PC-3 (cell line): Measurements from ENCODE around the gene MAP1LC3B. TPM values are rescaled to one million over a fixed set of nuclear protein-coding genes. Genes with fewer than 3 reads are reported as not detected.

Source experiments
- ATAC-seq: fragments of 200-7000 bp; cut with Tn5 transposase; 2 replicates; pipeline ENCODE4 v1.9.1; 2020; ENCODE audit warnings: mild to moderate bottlenecking, moderate library complexity
- BruUV-seq: library from RNA; stranded (reverse); fragments of 400-500 nt; replicated peaks from 2 replicates; lab custom pipeline; 2021; lab: Mats Ljungman, UMichigan
- CTCF ChIA-PET: fragments of 300-600 bp; sonication (Branson Sonifier 250); formaldehyde crosslinking; loops from one replicate; lab custom pipeline; 2022; ENCODE audit warnings: antibody characterized with exemption; lab: Charles Lee
- POLR2A ChIA-PET: fragments of 300-600 bp; sonication (Branson Sonifier 250); formaldehyde crosslinking; loops from one replicate; lab custom pipeline; 2022; ENCODE audit warnings: antibody characterized with exemption; ENCODE audit not compliant: unreplicated experiment; lab: Charles Lee
- DNase-seq: peaks from one replicate; pipeline ENCODE4 v3.0.0-alpha.2; 2015
- H2AFZ ChIP-seq: fragments of 300-600 bp; sonication (generic); 2 replicates; pipeline ENCODE4 v1.6.0; 2016; ENCODE audit warnings: antibody characterized with exemption, low read length
- H3F3A ChIP-seq: fragments of 300-600 bp; sonication (generic); one replicate; pipeline ENCODE4 v1.6.0; 2017; ENCODE audit warnings: antibody characterized with exemption, low read length, control low read depth, mild to moderate bottlenecking; ENCODE audit not compliant: unreplicated experiment
- H3K27ac ChIP-seq: fragments of 300-600 bp; sonication (generic); 2 replicates; pipeline ENCODE4 v1.5.1; 2016; ENCODE audit warnings: mild to moderate bottlenecking, low read length
- H3K27me3 ChIP-seq: fragments of 300-600 bp; sonication (generic); 2 replicates; pipeline ENCODE4 v1.6.1; 2016; ENCODE audit warnings: low read length, mixed read lengths
- H3K36me3 ChIP-seq: fragments of 300-600 bp; sonication (generic); 2 replicates; pipeline ENCODE4 v1.6.1; 2016; ENCODE audit warnings: low read depth, mixed run types, low read length, mixed read lengths
- H3K4me1 ChIP-seq: fragments of 300-600 bp; sonication (generic); 2 replicates; pipeline ENCODE4 v1.5.1; 2016; ENCODE audit warnings: low read length; ENCODE audit not compliant: insufficient read depth
- H3K4me2 ChIP-seq: fragments of 300-600 bp; sonication (generic); 2 replicates; pipeline ENCODE4 v1.6.0; 2016; ENCODE audit warnings: low read length
- H3K4me3 ChIP-seq: fragments of 300-600 bp; sonication (generic); 2 replicates; pipeline ENCODE4 v1.5.1; 2016; ENCODE audit warnings: mild to moderate bottlenecking, low read length, mixed read lengths
- H3K79me2 ChIP-seq: fragments of 300-600 bp; sonication (generic); 2 replicates; pipeline ENCODE4 v1.6.1; 2017; ENCODE audit warnings: low read length, mixed read lengths
- H3K9ac ChIP-seq: fragments of 300-600 bp; sonication (generic); 2 replicates; pipeline ENCODE4 v1.6.0; 2016; ENCODE audit warnings: mild to moderate bottlenecking, low read length
- H3K9me2 ChIP-seq: fragments of 300-600 bp; sonication (generic); replicated peaks from 2 replicates; pipeline ENCODE4 v1.6.1; 2016; ENCODE audit warnings: mixed run types, low read length, mixed read lengths
- H3K9me3 ChIP-seq: fragments of 300-600 bp; sonication (generic); 2 replicates; pipeline ENCODE4 v1.6.1; 2016; ENCODE audit warnings: low read length, mixed read lengths
- H4K20me1 ChIP-seq: fragments of 300-600 bp; sonication (generic); 2 replicates; pipeline ENCODE4 v1.6.1; 2016; ENCODE audit warnings: low read length, mixed read lengths
- EZH2 ChIP-seq: fragments of 300-600 bp; sonication (generic); IDR thresholded peaks from one replicate; pipeline ENCODE4 v1.6.1; 2017; ENCODE audit warnings: antibody characterized with exemption, mild to moderate bottlenecking, low read length; ENCODE audit not compliant: unreplicated experiment
- EZH2phosphoT487 ChIP-seq: fragments of 300-600 bp; sonication (generic); IDR thresholded peaks from 2 replicates; pipeline ENCODE4 v1.6.1; 2018; ENCODE audit warnings: mild to moderate bottlenecking, antibody characterized with exemption, low read length, borderline replicate concordance
- intact Hi-C: fragments of 100-400 bp; cut with micrococcal nuclease; formaldehyde crosslinking; loops from 2 replicates; pipeline ENCODE4 v1.9.0; 2023
- total RNA-seq: library from RNA; depleted of rRNA; stranded (reverse); fragments of >200 nt; gene quantifications from 2 replicates; pipeline ENCODE4 v1.2.3, GENCODE V29; 2014
- TF ChIP-seq, protein P1 (sequence below): fragments of 300-600 bp; sonication (generic); conservative IDR thresholded peaks from 2 replicates; pipeline ENCODE4 v1.5.1; 2017; ENCODE audit warnings: antibody characterized with exemption, low read depth, mild to moderate bottlenecking, low read length

Gene MAP1LC3B
- total RNA-seq, 1 experiment from 2014 or later = 11.9 TPM

DNA sequence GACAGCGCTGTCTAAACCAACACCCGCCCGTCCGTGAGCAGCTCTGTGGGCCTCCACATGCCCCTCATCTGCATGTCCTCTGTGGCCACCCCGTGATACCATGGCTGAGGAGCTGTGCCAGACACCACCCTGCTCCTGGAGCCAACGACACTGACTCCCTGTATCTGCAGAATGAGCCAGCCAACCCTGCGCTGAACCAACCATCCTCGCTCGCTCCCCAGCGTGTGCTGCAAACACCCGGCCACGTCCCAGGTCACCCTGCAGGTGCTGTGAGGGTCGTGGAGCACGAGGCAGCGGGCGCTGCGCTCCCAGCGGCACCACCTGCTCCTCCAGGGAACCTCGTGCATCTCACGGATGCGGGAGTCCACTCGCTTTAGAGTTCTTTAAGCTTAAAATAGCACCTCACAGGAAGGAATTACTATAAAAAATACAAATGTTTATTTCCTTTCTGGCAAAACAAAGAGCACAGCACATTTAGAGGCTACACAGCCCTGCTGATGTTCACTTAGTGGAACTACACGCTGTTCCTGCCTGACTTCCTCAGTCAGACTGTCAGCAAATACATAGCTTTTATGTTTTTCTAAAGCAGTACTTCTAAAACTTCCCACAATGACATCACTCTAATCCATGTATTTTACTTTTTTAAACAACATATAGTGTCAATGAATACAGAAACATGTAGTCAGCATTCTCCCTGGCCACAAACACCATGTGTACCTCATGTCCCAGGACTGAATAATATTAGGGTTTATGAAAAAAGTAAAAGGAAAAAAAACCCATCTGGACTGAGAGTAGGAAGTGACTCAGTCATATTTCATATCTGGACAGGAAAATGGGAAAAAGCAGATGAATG, 43.5 kb downstream of the MAP1LC3B start:
- Histone ChIP-seq H3K27ac (peak overlapping the region; percentile 43; the same call in 1 of the 2 replicates), H3K4me2 (peak overlapping the region; percentile 61), H4K20me1 (0 out of 2 replicates have a peak, but pooled peaks cover 3% of the 10 kb centered on the region), H3K9me3 (no peaks in the 10 kb centered on the region), H2AFZ (no peak overlapping the region), H3K4me1 (peaks cover 32% of the 10 kb centered on the region), H3K4me3 (peak overlapping the region; percentile 13; the same call in 1 of the 2 replicates), H3K79me2 (peaks cover 7% of the 10 kb centered on the region; the same call in 1 of the 2 replicates), H3K36me3 (no peaks in the 10 kb centered on the region), H3F3A (no peaks in the 10 kb centered on the region), H3K9ac (no peak overlapping the region), H3K27me3 (no peaks in the 10 kb centered on the region), H3K9me2 (no peaks in the 10 kb centered on the region)
- ChIA-PET CTCF (no interaction called here), POLR2A (interaction anchor here (0.5 kb wide), 1 partner anchor 52 kb away, joined by 4 read pairs; no protein-coding TSS in a partner anchor)
- ATAC-seq (peak; percentile 58), DNase-seq (peak; percentile 43)
- no TSS peak for BruUV-seq
- intact Hi-C loops = no loop called here
- TF ChIP-seq EZH2phosphoT487 (no peak), EZH2 (no peak)
- TF ChIP-seq, protein P1, sequence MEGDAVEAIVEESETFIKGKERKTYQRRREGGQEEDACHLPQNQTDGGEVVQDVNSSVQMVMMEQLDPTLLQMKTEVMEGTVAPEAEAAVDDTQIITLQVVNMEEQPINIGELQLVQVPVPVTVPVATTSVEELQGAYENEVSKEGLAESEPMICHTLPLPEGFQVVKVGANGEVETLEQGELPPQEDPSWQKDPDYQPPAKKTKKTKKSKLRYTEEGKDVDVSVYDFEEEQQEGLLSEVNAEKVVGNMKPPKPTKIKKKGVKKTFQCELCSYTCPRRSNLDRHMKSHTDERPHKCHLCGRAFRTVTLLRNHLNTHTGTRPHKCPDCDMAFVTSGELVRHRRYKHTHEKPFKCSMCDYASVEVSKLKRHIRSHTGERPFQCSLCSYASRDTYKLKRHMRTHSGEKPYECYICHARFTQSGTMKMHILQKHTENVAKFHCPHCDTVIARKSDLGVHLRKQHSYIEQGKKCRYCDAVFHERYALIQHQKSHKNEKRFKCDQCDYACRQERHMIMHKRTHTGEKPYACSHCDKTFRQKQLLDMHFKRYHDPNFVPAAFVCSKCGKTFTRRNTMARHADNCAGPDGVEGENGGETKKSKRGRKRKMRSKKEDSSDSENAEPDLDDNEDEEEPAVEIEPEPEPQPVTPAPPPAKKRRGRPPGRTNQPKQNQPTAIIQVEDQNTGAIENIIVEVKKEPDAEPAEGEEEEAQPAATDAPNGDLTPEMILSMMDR = no peak

DNA sequence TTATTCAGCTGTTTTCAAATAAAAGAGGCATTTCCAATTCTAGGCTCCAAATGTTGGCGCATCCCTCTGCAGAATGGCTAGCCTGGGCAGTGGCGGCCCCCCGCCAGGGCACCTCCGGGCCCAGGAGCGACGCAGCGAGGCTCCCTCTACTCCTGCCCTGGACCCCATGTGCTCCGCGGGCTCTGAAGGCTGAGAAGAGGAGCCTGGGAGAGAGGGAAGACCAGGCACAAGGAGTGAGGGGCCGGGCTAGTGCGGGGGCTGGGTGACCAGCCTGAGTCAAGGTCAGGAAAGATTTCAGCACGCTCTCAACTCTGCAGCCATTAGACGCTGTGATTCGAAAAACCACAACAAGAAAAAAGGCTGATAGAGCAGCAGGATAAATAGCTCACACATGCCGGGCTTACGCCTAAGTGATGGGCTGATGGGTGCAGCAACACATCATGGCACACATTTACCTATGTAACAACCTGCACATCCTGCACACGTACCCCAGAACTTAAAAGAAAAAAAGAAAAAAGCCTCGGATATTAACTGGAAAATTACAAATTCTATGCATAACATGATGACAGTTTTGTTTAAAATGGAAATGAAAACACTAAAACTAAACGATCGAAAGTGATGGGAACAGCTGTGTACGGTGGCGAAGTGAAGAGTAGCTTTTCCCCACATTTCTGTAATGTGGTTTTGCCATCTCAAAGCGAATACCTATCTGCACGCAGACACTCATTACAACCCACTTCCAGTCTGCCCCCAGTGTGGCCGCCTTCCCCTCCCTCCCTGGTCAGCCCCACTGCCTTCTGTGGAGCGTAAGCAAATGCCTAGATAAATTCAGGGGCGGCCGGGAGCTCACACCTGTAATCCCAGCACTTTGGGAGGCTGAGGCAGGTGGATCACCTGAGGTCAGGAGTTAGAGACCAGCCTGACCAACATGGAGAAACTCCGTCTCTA, 44.4 kb downstream of the MAP1LC3B start:
- no peaks in the 10 kb centered on the region for H3K9me2 ChIP-seq
- CTCF ChIA-PET = no interaction called here
- 0 out of 2 replicates have a peak, but pooled peaks cover 3% of the 10 kb centered on the region for H4K20me1 ChIP-seq
- H3K79me2 ChIP-seq = peaks cover 7% of the 10 kb centered on the region; the same call in 1 of the 2 replicates
- no peak for TF ChIP-seq EZH2
- TF ChIP-seq EZH2phosphoT487 = no peak
- TF ChIP-seq, protein P1 = no peak
- POLR2A ChIA-PET = no interaction called here
- peak overlapping the region; percentile 61 for H3K4me2 ChIP-seq
- H3K4me3 ChIP-seq = peak overlapping the region; percentile 13; the same call in 1 of the 2 replicates
- no peaks in the 10 kb centered on the region for H3K36me3 ChIP-seq
- H3K9me3 ChIP-seq = no peaks in the 10 kb centered on the region
- H3K27me3 ChIP-seq = no peaks in the 10 kb centered on the region
- no peak for DNase-seq
- no TSS peak for BruUV-seq
- ATAC-seq = no peak
- intact Hi-C loops = no loop called here
- no peak overlapping the region for H3K9ac ChIP-seq
- peaks cover 32% of the 10 kb centered on the region for H3K4me1 ChIP-seq
- 0 out of 2 replicates have a peak overlapping the region, but pooled peaks have one; percentile 25 for H2AFZ ChIP-seq
- peak overlapping the region; percentile 43; the same call in 1 of the 2 replicates for H3K27ac ChIP-seq
- H3F3A ChIP-seq = no peaks in the 10 kb centered on the region
